Measurements from ENCODE around the gene UBE3B.

Gene UBE3B

GRCh38 chr12:109476807-109477184 is 638 bp upstream of the UBE3B start:
- no peak for DNase-seq

DNA sequence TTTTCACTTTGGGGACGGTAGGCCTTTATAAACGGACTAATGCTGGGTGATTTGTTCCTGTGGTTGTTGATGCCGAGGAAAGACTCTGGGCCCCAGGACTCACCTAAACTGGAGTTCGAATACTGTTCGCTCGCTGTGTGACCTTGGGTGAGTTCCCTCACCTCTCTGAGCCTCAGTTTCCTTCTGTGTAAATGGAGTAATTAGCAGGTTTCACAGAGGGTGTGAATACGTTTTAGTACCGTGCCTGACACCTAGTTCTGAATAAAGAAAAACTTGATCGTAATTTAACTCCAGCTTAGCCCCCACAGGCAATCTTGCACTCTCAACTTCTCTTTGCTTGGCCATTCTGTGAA is 505 bp downstream of the UBE3B start:
- DNase-seq, result no peak

DNA sequence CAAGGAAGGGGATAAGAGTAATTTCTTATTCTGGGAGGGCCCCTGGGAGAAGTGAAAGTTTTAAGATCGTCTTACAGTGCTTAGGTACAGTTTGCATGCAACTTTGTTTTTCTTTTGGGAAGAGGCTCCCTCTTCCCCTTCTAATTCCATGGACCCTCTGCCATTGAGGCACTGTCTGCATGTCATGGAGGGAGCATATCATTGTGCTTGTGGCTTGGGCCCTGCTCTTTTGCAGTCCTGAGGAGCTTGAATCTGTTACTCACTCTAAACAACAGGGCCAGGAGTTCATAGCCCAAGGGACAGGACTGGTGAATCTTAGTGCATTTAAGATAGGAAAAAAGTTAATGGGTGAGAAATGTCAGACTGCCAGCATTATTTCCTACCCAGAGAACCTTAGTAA is 2.3 kb downstream of the UBE3B start:
- no peak for DNase-seq

DNA sequence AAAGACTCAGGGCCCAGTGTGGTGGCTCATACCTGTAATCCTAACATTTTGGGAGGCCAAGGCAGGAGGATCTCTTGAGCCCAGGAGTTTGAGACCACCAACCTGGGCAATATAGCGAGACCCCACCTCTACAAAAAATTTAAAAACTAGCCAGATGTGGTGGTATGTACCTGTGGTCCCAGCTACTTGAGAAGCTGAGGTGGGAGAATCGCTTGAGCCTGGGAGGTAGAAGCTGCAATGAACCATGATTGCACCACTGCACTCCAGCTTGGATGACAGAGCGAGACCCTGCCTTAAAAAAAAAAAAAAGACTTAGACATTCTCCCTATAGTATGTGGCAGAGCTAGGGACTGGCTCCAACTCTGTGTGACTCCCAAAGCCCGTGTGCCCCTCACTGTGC is 2.9 kb downstream of the UBE3B start:
- no peak for DNase-seq

GRCh38 chr12:109481863-109482262 is 4.4 kb downstream of the UBE3B start:
- DNase-seq, result no peak

DNA sequence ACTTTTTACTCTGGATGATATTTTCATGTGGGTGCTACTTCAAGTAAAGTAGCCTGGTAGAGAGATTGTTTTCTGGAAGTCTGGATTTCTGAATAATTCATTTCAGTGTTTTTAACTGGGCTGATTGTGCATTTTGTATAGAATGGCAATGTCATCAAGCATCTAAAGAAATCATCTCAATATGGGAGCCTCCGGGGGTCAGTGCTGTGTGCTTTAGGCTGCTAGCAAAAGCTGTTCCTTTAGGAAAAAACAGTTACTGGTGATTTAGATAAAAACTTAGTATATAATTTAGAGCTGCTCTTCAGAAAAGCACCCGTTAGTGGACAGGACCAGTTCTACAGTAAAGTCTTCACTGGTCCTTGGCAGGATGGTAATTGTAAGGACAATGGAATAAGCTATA is 5.1 kb downstream of the UBE3B start:
- DNase-seq, result no peak

GRCh38 chr12:109482894-109483293 is 5.5 kb downstream of the UBE3B start:
- DNase-seq, result no peak

DNA sequence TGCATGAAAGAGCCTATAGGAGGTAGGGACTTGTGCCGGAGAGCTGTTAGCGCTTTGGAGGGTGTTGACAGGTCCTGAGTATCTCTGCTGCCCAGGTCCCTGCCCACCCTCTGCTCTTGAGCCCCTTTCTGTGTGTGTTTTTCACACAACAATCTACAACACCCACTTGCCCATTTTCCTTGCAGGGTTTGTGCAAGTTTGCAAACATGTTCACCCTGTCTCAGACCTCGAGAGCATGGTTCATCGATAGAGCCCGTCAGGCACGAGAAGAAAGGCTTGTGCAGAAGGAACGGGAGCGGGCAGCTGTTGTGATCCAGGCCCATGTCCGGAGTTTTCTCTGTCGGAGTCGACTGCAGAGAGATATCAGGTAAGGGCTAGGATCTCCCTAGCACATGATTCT is 5.9 kb downstream of the UBE3B start:
- no peak for DNase-seq

DNA sequence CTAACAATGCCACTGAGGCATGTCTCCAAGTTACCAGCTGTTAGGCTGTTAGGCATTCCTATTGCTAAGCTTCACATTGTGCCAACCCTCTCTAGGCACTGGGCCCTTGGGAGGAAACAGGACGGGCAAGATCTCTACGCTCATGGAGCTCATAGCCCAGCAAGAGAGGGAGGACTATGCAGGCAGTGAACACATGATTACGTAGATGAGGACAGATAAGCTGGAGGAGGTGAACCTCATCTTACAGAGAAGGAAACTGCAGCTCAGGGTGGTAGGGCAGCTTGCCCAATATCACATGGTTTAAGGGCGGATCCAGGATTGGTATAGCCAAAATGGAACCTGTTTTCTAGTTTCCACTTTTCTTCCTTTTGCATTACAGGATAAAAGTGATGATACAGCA is 7.8 kb downstream of the UBE3B start:
- DNase-seq, result no peak

- DNase-seq, result no peak
Observed at GRCh38 chr12:109487181-109488050, 10.0 kb downstream of the UBE3B start.

- DNase-seq, result no peak
Observed at GRCh38 chr12:109488051-109488665, 10.7 kb downstream of the UBE3B start.

DNA sequence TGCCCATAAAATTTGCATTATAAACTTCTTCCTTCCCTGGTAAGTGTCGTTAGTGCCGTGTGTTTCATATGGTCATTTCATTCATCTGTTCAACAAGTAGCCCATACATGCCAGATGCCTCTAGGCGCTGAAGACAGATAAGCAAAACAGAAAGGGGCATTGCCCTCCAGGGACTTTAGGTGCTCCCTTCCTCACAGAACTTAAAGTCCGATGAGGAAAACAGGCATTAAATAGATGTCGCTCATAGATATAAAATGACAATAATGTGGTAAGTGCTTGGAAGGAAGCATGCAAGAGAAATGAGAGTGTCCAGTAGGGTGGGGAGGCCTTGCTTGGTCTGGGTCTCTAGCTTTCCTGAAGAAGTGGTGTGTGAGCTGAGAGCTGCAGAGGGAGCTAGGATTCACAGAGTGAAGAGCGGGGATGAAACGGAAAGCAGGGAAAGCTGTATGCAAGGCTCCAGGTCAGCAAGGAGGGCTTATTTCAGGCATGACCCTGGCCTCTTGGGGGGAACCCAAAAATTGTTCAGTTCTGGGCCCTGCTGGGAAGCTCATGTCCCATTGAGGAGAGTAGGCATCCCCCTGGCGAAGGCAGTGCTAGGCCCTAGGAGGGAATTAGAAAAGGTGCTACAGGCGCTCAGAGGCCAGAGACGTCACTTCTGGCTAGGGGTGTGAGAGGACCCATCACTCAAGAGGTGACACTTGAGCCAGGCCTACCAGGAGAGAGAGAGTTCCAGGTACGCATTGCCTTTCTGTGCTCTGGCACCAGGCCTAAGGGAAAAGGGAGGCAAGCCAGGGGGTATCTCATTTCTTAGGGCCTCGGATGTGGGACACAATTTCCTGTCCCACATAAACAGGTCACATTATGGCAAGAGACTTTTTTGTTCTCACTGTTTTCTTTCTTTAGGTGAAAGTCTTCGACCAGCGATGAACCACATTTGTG is 11.9 kb downstream of the UBE3B start:
- no peak for DNase-seq

- DNase-seq, result no peak
Observed at GRCh38 chr12:109489955-109490565, 12.6 kb downstream of the UBE3B start.

- no peak for DNase-seq
Observed at GRCh38 chr12:109491671-109492070, 14.2 kb downstream of the UBE3B start.

- no peak for DNase-seq
Observed at GRCh38 chr12:109492371-109492770, 14.9 kb downstream of the UBE3B start.

GRCh38 chr12:109493090-109493489 is 15.7 kb downstream of the UBE3B start:
- DNase-seq, result no peak

- DNase-seq, result no peak
Observed at GRCh38 chr12:109493938-109494337, 16.5 kb downstream of the UBE3B start.

- DNase-seq, result no peak
Observed at GRCh38 chr12:109494348-109494881, 17.0 kb downstream of the UBE3B start.

DNA sequence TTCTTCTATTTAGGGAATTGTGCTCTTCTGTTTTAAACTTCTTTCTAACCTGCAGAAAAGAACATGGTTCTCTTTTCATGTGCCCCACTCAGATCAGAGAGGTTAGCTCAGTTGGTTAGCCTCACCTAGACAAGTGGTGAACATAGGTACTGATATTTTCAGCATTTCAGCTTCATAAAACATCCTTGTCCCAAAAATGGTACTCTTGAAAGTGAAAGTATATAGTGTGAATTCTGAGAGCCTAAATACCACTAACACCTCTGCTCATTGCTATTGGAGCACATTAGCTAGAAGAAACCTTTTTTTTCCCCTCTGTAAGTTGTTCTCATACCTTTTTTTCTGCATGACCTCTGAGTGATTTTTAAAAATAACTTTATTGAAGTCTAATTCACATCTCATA is 17.6 kb downstream of the UBE3B start:
- DNase-seq, result no peak

DNA sequence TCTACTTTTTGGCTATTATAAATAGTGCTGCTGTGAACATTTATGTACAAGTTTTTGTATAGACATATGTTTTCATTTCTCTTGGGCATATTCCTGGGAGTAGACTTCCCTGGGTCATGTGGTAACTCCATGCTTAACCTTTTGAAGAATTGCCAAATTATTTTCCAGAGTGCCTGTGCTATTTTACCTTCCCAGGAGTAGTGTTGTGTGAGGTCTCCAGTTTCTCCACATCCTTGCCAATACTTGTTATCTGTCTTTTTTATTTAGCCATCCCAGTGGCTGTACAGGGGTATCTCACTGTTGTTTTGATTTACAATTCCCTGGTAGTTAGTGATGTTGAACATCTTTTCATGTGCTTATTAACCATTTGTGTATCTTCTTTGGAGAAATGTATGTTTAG is 18.9 kb downstream of the UBE3B start:
- no peak for DNase-seq

DNA sequence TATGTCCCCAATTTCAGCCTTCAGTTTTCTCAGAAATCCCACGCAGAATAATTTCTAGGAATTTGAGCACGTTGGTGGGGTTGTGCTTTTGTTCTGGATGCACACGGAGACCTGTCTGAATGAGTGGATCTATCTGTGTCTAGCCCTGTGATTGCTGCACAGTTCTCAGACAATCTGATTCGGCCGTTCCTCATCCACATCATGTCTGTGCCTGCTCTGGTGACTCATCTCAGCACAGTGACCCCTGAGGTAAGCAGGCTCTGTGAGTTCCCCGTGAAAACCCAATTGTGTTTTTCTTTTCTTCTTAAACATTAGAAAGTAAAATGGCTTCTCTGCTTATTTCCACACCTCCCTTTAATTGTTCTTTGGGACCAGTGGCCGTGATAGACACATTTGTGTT is 20.2 kb downstream of the UBE3B start:
- DNase-seq, result no peak

DNA sequence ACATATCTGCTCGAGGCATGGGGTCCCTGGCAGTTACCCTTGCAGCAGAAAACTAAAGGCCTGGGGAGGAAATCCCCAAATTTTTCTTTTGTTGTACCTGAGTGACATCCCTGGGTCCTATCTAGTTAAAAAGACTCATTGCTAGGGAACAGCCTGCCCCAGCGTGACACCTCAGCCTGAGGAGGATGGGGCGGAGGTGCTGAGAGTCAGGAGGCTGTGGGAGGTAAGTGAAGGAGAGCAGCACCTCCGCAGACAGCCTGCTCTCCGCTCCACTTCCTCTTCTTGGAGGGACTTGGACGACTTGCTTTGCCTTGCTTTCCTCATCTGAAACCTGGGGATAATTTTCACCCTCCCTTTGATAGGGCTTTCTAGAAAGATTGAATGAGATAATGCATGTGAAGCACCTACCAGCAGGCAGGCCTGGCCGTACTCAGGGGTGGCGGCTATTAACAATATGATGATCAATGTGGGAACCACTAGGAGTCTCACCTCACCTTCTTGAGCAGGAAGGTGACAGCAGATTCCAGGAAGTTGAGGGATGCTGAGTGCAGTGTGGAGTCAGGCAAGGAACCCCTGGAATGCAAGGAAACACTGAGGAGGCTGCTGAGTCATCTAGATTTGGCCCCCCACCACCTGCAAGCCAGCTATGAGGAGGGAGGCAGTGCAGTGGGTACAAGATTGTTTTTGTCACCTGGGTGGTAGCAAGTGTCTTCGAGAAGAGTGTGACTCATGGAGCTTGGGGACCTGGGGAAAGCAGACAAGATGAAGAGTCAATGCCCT is 23.2 kb downstream of the UBE3B start:
- no peak for DNase-seq
